Measurements from ENCODE around the gene THAP4. TPM values are rescaled to one million over a fixed set of nuclear protein-coding genes. Genes with fewer than 3 reads are reported as not detected.

Gene THAP4
- total RNA-seq, 2 experiments from 2014 or later = 45.1 to 48.9 TPM

- Mint-ChIP-seq H3K27me3 (no peaks in the 10 kb centered on the region), H3K4me3 (no peak overlapping the region), H3K4me1 (ENCODE audit: low read depth) (no peaks in the 10 kb centered on the region), H3K36me3 (ENCODE audit: low read depth) (peaks cover 69% of the 10 kb centered on the region), H3K27ac (no peak overlapping the region), H3K9me3 (peaks cover 19% of the 10 kb centered on the region)
- ChIA-PET POLR2A (interaction anchor here (0.6 kb wide), 1 partner anchor 235 kb away, joined by 3 read pairs; no protein-coding TSS in a partner anchor), CTCF (no interaction called here)
- DNase-seq (no peak), ATAC-seq (no peak)
- intact Hi-C loops (cut with micrococcal nuclease) = no loop called here
- TF ChIP-seq CTCF (IDR thresholded peaks at IDR 0.05) = no peak
These were observed 50.2 kb downstream of the THAP4 start for GRCh38 chr2:241586564-241587264.

DNA sequence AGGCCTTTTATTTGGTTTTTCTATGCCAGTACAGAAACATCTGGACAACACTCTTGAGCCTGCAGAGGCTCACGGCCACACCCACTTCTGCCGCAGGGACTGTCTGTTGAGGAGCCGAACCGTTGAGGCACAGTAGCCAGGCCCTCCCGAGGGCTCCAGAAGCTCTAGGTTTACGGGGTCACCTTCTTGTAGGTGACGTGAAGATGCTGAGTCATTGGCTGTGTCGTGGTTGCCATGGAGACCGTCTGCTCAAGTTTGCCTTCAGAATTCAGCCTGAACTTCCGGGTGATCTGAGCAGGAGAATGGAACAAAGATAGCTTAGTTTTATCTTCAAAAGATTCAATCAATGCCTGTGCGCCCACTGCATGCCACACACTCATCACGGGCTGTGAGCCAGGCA is 52.5 kb downstream of the THAP4 start:
- H3K27ac Mint-ChIP-seq = no peak overlapping the region
- intact Hi-C loops (cut with micrococcal nuclease) = no loop called here
- CTCF ChIA-PET = no interaction called here
- no peak overlapping the region for H3K4me3 Mint-ChIP-seq
- POLR2A ChIA-PET = no interaction called here
- peaks cover 19% of the 10 kb centered on the region for H3K9me3 Mint-ChIP-seq
- DNase-seq (no peak), ATAC-seq (no peak)
- peaks cover 70% of the 10 kb centered on the region for H3K36me3 Mint-ChIP-seq (ENCODE audit: low read depth)
- H3K4me1 Mint-ChIP-seq (ENCODE audit: low read depth) = no peaks in the 10 kb centered on the region
- no peaks in the 10 kb centered on the region for H3K27me3 Mint-ChIP-seq
- TF ChIP-seq CTCF (IDR thresholded peaks at IDR 0.05) = no peak

GRCh38 chr2:241582806-241583205 is 54.2 kb downstream of the THAP4 start:
- ATAC-seq (no peak), DNase-seq (no peak)
- intact Hi-C loops (cut with micrococcal nuclease) = no loop called here
- peaks cover 12% of the 10 kb centered on the region for H3K9me3 Mint-ChIP-seq
- H3K4me3 Mint-ChIP-seq = no peak overlapping the region
- TF ChIP-seq CTCF (IDR thresholded peaks at IDR 0.05) = no peak
- POLR2A ChIA-PET = no interaction called here
- H3K27ac Mint-ChIP-seq = no peak overlapping the region
- CTCF ChIA-PET = no interaction called here
- no peaks in the 10 kb centered on the region for H3K4me1 Mint-ChIP-seq (ENCODE audit: low read depth)
- no peaks in the 10 kb centered on the region for H3K27me3 Mint-ChIP-seq
- H3K36me3 Mint-ChIP-seq (ENCODE audit: low read depth) = peaks cover 55% of the 10 kb centered on the region

- Mint-ChIP-seq H3K4me1 (ENCODE audit: low read depth) (no peaks in the 10 kb centered on the region), H3K9me3 (peaks cover 10% of the 10 kb centered on the region), H3K27ac (no peak overlapping the region), H3K36me3 (ENCODE audit: low read depth) (peaks cover 50% of the 10 kb centered on the region), H3K4me3 (no peak overlapping the region), H3K27me3 (no peaks in the 10 kb centered on the region)
- ATAC-seq = no peak
- intact Hi-C loops (cut with micrococcal nuclease) = no loop called here
- ChIA-PET POLR2A (no interaction called here), CTCF (no interaction called here)
- TF ChIP-seq CTCF (IDR thresholded peaks at IDR 0.05) = no peak
- DNase-seq = no peak
These were observed 54.6 kb downstream of the THAP4 start for GRCh38 chr2:241582328-241582727.

DNA sequence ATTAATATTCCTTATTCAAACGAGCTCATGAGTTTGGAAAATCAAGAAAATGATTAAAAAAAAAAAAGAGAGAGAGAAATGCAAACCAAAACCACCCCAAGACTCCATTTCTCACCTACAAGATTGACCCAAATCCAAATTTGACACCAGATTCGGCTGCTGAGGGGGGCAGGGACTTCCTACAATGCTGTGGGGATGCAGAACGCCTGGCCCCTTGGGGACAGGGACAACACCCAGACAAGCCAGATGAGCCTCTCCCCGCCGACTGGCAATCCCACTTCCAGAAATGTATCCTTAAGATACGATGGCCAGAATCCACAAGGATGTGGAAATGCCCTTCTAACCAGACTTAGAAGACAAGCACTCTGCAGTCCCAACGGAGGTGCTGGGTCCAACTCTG is 57.7 kb downstream of the THAP4 start:
- H3K9me3 Mint-ChIP-seq = no peaks in the 10 kb centered on the region
- H3K4me3 Mint-ChIP-seq = no peak overlapping the region
- no peak for TF ChIP-seq CTCF (IDR thresholded peaks at IDR 0.05)
- H3K4me1 Mint-ChIP-seq (ENCODE audit: low read depth) = no peaks in the 10 kb centered on the region
- H3K27me3 Mint-ChIP-seq = no peaks in the 10 kb centered on the region
- ChIA-PET CTCF (no interaction called here), POLR2A (no interaction called here)
- H3K27ac Mint-ChIP-seq = no peak overlapping the region
- peaks cover 23% of the 10 kb centered on the region for H3K36me3 Mint-ChIP-seq (ENCODE audit: low read depth)
- DNase-seq = no peak
- ATAC-seq = no peak
- intact Hi-C loops (cut with micrococcal nuclease) = no loop called here
